IPS-18a (cell line): ENCODE results near the gene RNF17.

Experiments used
- H3K27ac ChIP-seq: one replicate; pipeline ENCODE4 v1.5.1; 2013; ENCODE audit warnings: low read length
- H3K27me3 ChIP-seq: one replicate; pipeline ENCODE4 v1.6.1; 2013; ENCODE audit warnings: mild to moderate bottlenecking, low read length; ENCODE audit not compliant: control insufficient read depth, insufficient read depth
- H3K36me3 ChIP-seq: one replicate; pipeline ENCODE4 v1.6.1; 2013; ENCODE audit warnings: low read depth, low read length; ENCODE audit not compliant: control insufficient read depth
- H3K4me1 ChIP-seq: one replicate; pipeline ENCODE4 v1.6.1; 2013; ENCODE audit warnings: low read depth, low read length; ENCODE audit not compliant: control insufficient read depth
- H3K4me3 ChIP-seq: one replicate; pipeline ENCODE4 v1.5.1; 2013; ENCODE audit warnings: low read length
- H3K9ac ChIP-seq: one replicate; pipeline ENCODE4 v1.6.1; 2013; ENCODE audit warnings: mild to moderate bottlenecking, low read length, moderate library complexity
- H3K9me3 ChIP-seq: one replicate; pipeline ENCODE4 v1.6.1; 2013; ENCODE audit warnings: low read depth, low read length; ENCODE audit not compliant: control insufficient read depth

Gene RNF17

GRCh38 chr13:24745861-24746617, 17.9 kb upstream of the RNF17 start:
- no peak overlapping the region for H3K9ac ChIP-seq
- H3K4me3 ChIP-seq = no peak overlapping the region
- H3K36me3 ChIP-seq = no peaks in the 10 kb centered on the region
- H3K9me3 ChIP-seq = no peaks in the 10 kb centered on the region
- no peak overlapping the region for H3K27ac ChIP-seq
- H3K4me1 ChIP-seq = peaks cover 3% of the 10 kb centered on the region
- H3K27me3 ChIP-seq = peaks cover 62% of the 10 kb centered on the region

DNA sequence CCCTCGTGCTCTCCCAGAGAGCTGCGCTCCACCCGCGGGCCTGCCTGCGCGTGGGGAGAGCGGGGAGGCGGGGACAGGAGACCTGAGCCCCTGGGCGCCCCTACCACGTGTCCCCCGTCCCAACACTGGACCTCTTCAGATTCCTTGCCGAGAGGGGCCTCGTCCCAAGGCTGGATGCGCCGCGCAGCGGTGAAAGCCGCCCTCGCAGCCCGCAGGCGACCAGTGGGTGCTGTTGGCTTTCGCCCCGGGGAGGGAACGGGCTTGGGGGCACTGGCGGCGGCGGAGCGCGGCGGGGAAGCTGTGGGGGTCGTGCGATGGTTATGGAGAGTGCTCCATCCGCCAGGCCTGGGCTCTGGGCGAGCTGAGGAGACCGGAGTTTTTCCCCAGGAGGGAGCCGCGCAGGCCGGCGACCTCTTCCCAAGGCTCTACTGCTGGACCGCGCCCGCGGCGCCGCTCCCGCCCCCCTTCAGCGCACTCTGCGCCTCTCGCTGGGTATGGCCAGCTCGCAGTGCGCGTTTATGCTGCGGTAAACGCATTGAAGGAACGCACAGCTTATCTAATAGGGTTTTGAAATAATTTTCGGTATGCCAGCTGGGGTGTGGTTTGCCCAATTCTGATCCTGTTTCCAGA, 17.2 kb upstream of the RNF17 start:
- Histone ChIP-seq H3K4me3 (peak overlapping the region; percentile 61), H3K27me3 (peaks cover 62% of the 10 kb centered on the region), H3K9me3 (no peaks in the 10 kb centered on the region), H3K36me3 (no peaks in the 10 kb centered on the region), H3K27ac (no peak overlapping the region), H3K4me1 (peaks cover 3% of the 10 kb centered on the region), H3K9ac (no peak overlapping the region)

DNA sequence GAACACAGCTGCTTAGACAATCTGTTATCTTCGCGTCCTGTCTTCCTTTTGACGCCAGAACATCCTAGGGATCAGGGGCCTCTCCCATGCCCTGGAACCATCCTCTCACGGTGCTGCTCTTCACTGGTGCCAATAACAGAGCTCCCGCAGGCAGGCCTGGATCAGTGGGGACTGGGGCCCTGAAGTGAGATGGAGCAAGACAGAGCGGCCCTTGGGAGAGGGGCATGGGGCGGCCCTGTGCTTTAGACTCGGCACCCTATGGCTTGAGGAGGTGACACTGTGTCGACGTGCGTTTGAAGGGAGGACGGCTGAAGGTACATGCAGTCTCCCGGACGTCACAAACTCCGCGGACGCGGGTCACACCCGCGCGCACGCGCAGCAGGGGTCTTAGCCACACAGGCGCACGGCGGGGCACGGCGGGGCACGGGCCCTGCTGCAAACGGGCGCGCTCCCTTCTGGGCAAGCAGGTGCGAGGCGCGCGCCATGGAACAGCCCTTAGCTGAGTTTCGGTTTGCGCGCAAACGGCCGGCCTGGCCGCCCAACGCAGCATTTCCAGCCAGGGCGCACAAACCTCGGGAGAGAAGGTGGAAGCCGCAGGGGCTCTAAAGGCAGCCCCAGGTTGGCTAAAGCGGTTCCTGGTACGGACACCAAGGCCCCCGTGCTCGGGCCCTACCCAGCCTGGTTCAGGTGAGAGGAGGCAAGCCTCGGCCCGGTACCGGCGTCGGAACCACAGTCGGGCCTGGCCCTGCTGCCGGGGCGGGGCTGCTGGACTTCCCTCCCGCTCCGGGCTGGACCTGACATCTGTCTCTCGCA, 16.5 kb upstream of the RNF17 start:
- no peak overlapping the region for H3K27ac ChIP-seq
- no peaks in the 10 kb centered on the region for H3K36me3 ChIP-seq
- peaks cover 62% of the 10 kb centered on the region for H3K27me3 ChIP-seq
- H3K9ac ChIP-seq = no peak overlapping the region
- peaks cover 3% of the 10 kb centered on the region for H3K4me1 ChIP-seq
- H3K4me3 ChIP-seq = peak overlapping the region; percentile 61
- no peaks in the 10 kb centered on the region for H3K9me3 ChIP-seq

DNA sequence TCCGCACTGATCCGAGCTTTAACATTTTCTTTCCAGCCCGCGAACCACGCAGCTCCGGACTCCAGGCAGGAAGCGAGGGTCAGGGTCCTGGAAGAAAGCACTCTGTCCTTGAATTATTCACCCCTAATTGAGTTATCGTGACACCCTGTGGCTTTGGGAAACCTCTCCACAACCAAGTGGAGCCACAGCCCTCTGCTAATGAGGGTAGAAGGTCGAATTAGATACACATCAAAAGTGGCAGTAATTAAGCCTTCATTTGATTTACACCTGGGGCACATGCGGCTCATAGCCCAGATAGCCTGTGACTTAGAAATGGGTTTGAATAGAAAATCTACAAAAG, 15.9 kb upstream of the RNF17 start:
- H3K27me3 ChIP-seq = peaks cover 62% of the 10 kb centered on the region
- H3K36me3 ChIP-seq = no peaks in the 10 kb centered on the region
- peak overlapping the region; percentile 61 for H3K4me3 ChIP-seq
- H3K4me1 ChIP-seq = peaks cover 3% of the 10 kb centered on the region
- no peak overlapping the region for H3K9ac ChIP-seq
- no peak overlapping the region for H3K27ac ChIP-seq
- H3K9me3 ChIP-seq = no peaks in the 10 kb centered on the region

DNA sequence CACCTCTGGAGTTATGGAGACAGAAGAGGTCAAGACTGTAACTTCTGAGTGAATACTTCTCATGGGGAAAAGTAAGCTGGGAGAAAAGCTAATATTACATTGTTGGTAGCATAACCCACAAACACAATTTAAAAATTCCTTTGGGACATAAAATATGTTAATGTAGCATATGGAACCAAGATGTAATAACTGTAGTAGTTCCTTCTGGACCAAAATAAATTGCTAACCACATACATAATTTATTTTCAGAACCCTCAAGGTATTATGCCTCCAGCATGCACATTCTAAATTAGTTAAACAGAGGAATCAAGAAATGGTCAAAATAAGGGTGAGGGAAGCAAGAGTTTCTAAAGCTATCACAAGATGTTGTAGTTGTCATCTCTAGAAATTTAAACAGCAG, 4.8 kb upstream of the RNF17 start:
- no peaks in the 10 kb centered on the region for H3K27me3 ChIP-seq
- no peak overlapping the region for H3K9ac ChIP-seq
- H3K36me3 ChIP-seq = no peaks in the 10 kb centered on the region
- no peak overlapping the region for H3K27ac ChIP-seq
- H3K4me3 ChIP-seq = no peak overlapping the region
- peaks cover 6% of the 10 kb centered on the region for H3K4me1 ChIP-seq
- no peaks in the 10 kb centered on the region for H3K9me3 ChIP-seq

GRCh38 chr13:24764276-24764630, 284 bp downstream of the RNF17 start:
- H3K36me3 ChIP-seq = no peaks in the 10 kb centered on the region
- H3K9me3 ChIP-seq = no peaks in the 10 kb centered on the region
- peaks cover 6% of the 10 kb centered on the region for H3K4me1 ChIP-seq
- H3K27ac ChIP-seq = no peak overlapping the region
- no peaks in the 10 kb centered on the region for H3K27me3 ChIP-seq
- no peak overlapping the region for H3K9ac ChIP-seq
- no peak overlapping the region for H3K4me3 ChIP-seq

GRCh38 chr13:24777171-24777570, 13.2 kb downstream of the RNF17 start:
- no peaks in the 10 kb centered on the region for H3K4me1 ChIP-seq
- no peaks in the 10 kb centered on the region for H3K36me3 ChIP-seq
- no peaks in the 10 kb centered on the region for H3K27me3 ChIP-seq
- no peak overlapping the region for H3K9ac ChIP-seq
- H3K27ac ChIP-seq = no peak overlapping the region
- H3K4me3 ChIP-seq = no peak overlapping the region
- no peaks in the 10 kb centered on the region for H3K9me3 ChIP-seq

GRCh38 chr13:24784319-24784718, 20.4 kb downstream of the RNF17 start:
- Histone ChIP-seq H3K27ac (no peak overlapping the region), H3K4me1 (no peaks in the 10 kb centered on the region), H3K9ac (no peak overlapping the region), H3K27me3 (no peaks in the 10 kb centered on the region), H3K36me3 (no peaks in the 10 kb centered on the region), H3K4me3 (no peak overlapping the region), H3K9me3 (no peaks in the 10 kb centered on the region)

GRCh38 chr13:24788538-24788937, 24.6 kb downstream of the RNF17 start:
- Histone ChIP-seq H3K4me1 (no peaks in the 10 kb centered on the region), H3K27me3 (no peaks in the 10 kb centered on the region)

DNA sequence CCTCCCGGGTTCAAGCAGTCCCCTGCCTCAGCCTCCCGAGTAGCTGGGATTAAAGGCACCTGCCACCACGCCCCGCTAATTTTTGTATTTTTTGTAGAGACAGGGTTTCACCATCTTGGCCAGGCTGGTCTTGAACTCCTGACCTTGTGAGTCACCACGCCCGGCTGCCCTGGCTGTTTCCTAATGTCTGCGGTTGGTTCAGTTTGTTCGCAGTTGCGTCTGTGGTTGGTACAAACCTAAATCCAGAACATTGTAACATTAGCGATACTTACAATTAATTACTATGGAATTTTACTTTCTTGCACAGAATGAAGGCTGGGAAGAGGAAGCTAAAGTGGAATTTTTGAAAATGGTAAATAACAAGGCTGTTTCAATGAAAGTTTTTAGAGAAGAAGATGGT, 38.1 kb downstream of the RNF17 start:
- Histone ChIP-seq H3K27ac (no peak overlapping the region), H3K9me3 (no peaks in the 10 kb centered on the region), H3K9ac (no peak overlapping the region), H3K36me3 (no peaks in the 10 kb centered on the region), H3K4me3 (no peak overlapping the region), H3K27me3 (no peaks in the 10 kb centered on the region), H3K4me1 (no peaks in the 10 kb centered on the region)

More at GRCh38 chr13:24788538-24788937, 24.6 kb downstream of the RNF17 start:
- H3K4me3 ChIP-seq = no peak overlapping the region
- H3K27ac ChIP-seq = no peak overlapping the region
- no peak overlapping the region for H3K9ac ChIP-seq
- H3K9me3 ChIP-seq = no peaks in the 10 kb centered on the region
- H3K36me3 ChIP-seq = no peaks in the 10 kb centered on the region

DNA sequence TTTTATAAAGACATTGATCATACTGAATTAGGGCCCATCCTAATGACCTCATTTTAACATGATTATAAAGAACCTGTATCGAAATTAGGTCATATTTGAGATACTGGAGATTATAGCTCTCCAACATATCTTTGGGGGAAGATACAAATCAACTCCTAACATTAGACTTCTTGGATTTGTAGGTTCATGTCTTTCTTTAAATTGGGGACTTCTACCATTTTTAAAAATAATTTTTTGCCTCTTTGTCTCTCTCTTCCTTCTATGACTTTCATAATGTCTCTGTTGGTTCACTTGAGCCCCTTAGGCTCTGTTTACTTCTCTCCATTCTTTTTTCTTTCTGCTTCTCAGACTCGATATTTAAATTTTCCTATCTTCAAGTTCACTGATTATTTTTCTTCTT, 57.2 kb downstream of the RNF17 start:
- H3K27ac ChIP-seq = no peak overlapping the region
- no peak overlapping the region for H3K9ac ChIP-seq
- peaks cover 5% of the 10 kb centered on the region for H3K9me3 ChIP-seq
- no peaks in the 10 kb centered on the region for H3K4me1 ChIP-seq
- no peaks in the 10 kb centered on the region for H3K36me3 ChIP-seq
- no peaks in the 10 kb centered on the region for H3K27me3 ChIP-seq
- no peak overlapping the region for H3K4me3 ChIP-seq
